ENCODE data around the gene STMP1. TPM values are rescaled to one million over a fixed set of nuclear protein-coding genes. Genes with fewer than 3 reads are reported as not detected.

Gene STMP1
- total and polyA plus RNA-seq, 7 donors = 17.1 to 42.0 (median 25.1) TPM

DNA sequence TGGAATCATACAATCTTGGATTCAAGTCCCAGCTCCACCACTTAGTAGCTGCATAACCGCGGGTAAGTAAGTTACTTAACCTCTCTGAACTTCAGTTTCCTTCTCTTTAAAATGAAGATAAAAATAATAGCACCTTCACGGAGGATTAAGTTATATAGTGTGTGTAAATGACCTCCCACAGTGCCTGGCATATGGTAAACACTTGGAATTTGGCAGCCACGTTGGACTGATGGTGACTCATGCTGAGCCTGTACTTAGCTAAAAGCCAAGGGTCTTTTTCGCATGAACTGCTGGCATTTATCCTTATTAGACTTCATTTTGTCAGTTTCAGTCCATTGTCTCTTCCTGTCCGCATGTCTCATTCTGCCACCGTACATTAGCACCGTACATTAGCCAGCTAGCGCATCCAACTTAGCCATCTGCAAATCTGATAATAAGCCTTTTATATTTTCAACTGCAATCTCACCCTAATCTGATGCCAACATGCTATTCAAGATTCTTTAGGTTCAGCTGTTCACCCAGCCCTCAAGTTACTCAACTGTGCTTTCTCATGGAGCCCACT, 54.4 kb downstream of the STMP1 start:
- Histone ChIP-seq H3K36me3 (ENCODE audit: insufficient read depth in 1 of 2, low read depth in 1 of 2) (no peaks in the 10 kb centered on the region), H3K4me3 (no peak overlapping the region), H3K27ac (no peak overlapping the region), H3K4me1 (no peaks in the 10 kb centered on the region), H3K9me3 (no peaks in the 10 kb centered on the region), H3K27me3 (ENCODE audit: insufficient read depth in 3 of 3, low read length in 2 of 3) (no peaks in the 10 kb centered on the region)
- intact Hi-C loops (cut with DNase I) = no loop called here
- ATAC-seq (peak in 1 of 4 donors; percentile 41), DNase-seq (no peak)
- 25 to 33% (median 30%) methylated on average over 9 of the region's 9 CpGs for WGBS, 3 donors
- TF ChIP-seq, protein P1, sequence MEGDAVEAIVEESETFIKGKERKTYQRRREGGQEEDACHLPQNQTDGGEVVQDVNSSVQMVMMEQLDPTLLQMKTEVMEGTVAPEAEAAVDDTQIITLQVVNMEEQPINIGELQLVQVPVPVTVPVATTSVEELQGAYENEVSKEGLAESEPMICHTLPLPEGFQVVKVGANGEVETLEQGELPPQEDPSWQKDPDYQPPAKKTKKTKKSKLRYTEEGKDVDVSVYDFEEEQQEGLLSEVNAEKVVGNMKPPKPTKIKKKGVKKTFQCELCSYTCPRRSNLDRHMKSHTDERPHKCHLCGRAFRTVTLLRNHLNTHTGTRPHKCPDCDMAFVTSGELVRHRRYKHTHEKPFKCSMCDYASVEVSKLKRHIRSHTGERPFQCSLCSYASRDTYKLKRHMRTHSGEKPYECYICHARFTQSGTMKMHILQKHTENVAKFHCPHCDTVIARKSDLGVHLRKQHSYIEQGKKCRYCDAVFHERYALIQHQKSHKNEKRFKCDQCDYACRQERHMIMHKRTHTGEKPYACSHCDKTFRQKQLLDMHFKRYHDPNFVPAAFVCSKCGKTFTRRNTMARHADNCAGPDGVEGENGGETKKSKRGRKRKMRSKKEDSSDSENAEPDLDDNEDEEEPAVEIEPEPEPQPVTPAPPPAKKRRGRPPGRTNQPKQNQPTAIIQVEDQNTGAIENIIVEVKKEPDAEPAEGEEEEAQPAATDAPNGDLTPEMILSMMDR (IDR thresholded peaks at IDR 0.05) = no peak

DNA sequence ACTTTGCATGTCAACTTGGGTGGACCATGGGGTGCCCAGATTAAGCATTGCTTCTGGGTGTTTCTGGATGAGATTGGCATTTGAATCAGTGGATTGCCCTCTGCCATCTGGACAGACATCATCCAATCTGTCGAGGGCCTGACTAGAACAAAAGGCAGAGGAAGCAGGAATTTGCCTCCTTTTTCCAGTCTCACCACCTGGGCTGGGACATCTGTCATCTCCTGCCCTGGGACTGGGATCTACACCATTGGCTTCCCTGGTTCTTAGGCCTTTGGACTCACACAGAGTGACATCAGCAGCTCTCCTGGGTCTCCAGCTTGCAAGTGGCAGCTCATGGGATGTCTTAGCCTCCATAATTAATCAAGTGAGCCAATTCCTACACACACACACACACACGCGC, 55.4 kb downstream of the STMP1 start:
- no peaks in the 10 kb centered on the region for H3K4me1 ChIP-seq
- WGBS, 3 donors = 62 to 75% (median 66%) methylated on average over 3 of the region's 3 CpGs
- intact Hi-C loops (cut with DNase I) = no loop called here
- H3K27ac ChIP-seq = no peak overlapping the region
- no peaks in the 10 kb centered on the region for H3K27me3 ChIP-seq (ENCODE audit: insufficient read depth in 3 of 3, low read length in 2 of 3)
- no peak for ATAC-seq
- TF ChIP-seq, protein P1 (IDR thresholded peaks at IDR 0.05) = no peak
- no peaks in the 10 kb centered on the region for H3K36me3 ChIP-seq (ENCODE audit: insufficient read depth in 1 of 2, low read depth in 1 of 2)
- H3K4me3 ChIP-seq = no peak overlapping the region
- no peaks in the 10 kb centered on the region for H3K9me3 ChIP-seq
- no peak for DNase-seq

DNA sequence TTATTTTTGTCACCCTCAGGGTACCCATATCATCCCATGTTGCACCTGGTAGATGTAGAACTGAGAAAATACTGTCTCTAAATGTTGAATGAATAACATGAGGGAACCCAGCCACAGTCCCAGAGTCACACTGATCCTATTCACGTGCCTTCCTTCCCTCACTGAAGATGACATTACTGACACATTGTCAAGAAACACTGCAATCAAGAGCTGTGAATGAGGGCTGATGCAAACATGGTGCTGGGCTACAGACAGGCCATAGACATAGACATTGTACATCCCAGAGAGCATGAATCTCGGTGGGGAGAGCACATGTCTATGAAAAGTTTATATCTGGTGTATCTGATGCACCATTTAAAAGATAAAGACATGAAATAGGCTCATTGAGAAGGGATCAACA, 55.9 kb downstream of the STMP1 start:
- intact Hi-C loops (cut with DNase I) = no loop called here

DNA sequence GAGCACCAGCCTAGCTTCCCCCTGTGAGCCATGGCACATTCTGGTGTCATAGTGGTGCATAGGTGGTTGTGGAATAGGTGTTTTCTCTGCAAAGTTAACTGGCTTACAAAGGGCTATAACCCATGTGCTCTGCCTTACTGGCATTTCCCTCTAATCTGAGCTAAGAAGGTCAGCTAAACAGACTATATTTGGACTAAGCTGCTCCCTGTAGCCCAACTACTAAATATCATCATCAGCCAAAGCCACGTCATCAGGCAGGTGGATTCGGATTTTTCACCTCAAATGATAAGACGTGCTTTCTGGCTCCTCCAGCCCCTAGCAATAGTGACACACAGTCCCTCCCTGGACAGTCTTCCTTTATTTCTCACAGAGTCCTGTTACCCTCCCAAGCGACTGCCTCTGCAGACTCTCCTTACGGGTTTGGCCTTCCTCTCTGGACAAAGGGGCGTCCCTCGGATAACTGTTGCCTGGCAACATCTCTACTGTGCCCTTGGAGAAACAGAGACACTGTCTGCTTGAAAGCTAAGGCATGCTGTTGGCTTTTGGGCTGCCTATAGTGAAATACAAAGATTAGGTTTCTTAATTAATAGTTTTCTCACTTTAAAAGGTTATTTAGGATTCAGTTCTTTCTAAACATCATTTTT, 56.6 kb downstream of the STMP1 start:
- H3K27ac ChIP-seq = no peak overlapping the region
- no peaks in the 10 kb centered on the region for H3K4me1 ChIP-seq
- no peaks in the 10 kb centered on the region for H3K36me3 ChIP-seq (ENCODE audit: insufficient read depth in 1 of 2, low read depth in 1 of 2)
- no peaks in the 10 kb centered on the region for H3K9me3 ChIP-seq
- H3K27me3 ChIP-seq (ENCODE audit: insufficient read depth in 3 of 3, low read length in 2 of 3) = no peaks in the 10 kb centered on the region
- DNase-seq (no peak), ATAC-seq (no peak)
- WGBS, 3 donors = 74 to 84% (median 79%) methylated on average over 7 of the region's 7 CpGs
- TF ChIP-seq, protein P1 (IDR thresholded peaks at IDR 0.05) = no peak
- no peak overlapping the region for H3K4me3 ChIP-seq
- intact Hi-C loops (cut with DNase I) = no loop called here

More for the DNA sequence above, 55.9 kb downstream of the STMP1 start:
- 94 to 100% (median 95%) methylated on average over 2 of the region's 2 CpGs for WGBS, 3 donors
- no peak for ATAC-seq
- Histone ChIP-seq H3K4me1 (no peaks in the 10 kb centered on the region), H3K9me3 (no peaks in the 10 kb centered on the region), H3K4me3 (no peak overlapping the region), H3K36me3 (ENCODE audit: insufficient read depth in 1 of 2, low read depth in 1 of 2) (no peaks in the 10 kb centered on the region), H3K27me3 (ENCODE audit: insufficient read depth in 3 of 3, low read length in 2 of 3) (no peaks in the 10 kb centered on the region), H3K27ac (no peak overlapping the region)
- no peak for DNase-seq
- TF ChIP-seq, protein P1 (IDR thresholded peaks at IDR 0.05) = no peak

DNA sequence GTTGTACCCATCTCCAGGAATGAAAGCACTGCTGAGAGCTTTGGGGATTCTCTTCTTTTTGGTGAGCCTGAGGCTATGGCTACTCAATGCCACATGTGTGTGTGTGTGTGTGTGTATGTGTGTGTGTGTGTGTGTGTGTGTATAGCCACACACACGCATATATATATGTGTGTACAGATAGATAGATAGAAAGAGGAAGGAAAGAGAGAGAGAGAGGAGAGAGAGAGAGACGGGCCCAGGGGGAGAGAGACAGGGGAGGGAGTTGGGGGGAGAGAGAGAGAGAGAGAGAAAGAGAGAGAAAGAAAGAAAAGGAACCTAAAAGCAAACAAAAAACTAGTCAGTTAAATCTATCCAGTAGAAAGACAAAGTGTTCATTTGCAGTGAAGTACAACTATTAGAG, 57.4 kb downstream of the STMP1 start:
- Histone ChIP-seq H3K36me3 (ENCODE audit: insufficient read depth in 1 of 2, low read depth in 1 of 2) (no peaks in the 10 kb centered on the region), H3K4me3 (no peak overlapping the region), H3K27me3 (ENCODE audit: insufficient read depth in 3 of 3, low read length in 2 of 3) (no peaks in the 10 kb centered on the region), H3K9me3 (no peaks in the 10 kb centered on the region), H3K4me1 (no peaks in the 10 kb centered on the region), H3K27ac (no peak overlapping the region)
- 40 to 88% (median 43%) methylated on average over 2 of the region's 2 CpGs for WGBS, 3 donors
- intact Hi-C loops (cut with DNase I) = no loop called here
- DNase-seq (no peak), ATAC-seq (no peak)
- TF ChIP-seq, protein P1 (IDR thresholded peaks at IDR 0.05) = no peak

Data from psoas muscle (tissue), 8 donors.